ENCODE data around the gene RAPGEF4.

RAPGEF4 gene

DNA sequence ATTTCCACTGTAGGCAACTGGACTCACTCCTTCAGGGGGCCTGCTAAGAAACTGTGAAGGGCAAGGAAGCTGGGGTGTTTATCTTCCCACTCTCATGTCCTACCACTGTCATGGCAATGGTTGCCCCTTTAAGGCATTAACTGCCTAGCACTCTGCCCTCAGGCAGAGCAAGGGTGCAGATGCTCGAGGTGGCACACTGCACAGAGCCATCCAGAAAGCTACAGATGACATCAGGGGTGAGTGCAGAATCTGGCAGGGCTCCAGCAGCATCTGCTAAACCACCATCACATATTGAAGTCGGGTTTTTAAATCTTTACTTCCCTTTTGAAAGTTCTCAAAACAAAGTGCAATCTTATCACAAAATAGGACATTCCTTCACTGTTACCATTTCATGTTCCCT lies 75.4 kb downstream of the RAPGEF4 start:
- Histone ChIP-seq H2AFZ (ENCODE audit: low read length) (no peak overlapping the region), H3K9ac (ENCODE audit: low read depth, low read length, poor library complexity) (no peak overlapping the region), H2BK15ac (ENCODE audit: low read length) (no peak overlapping the region), H3K4me2 (ENCODE audit: insufficient read depth, low read length, poor library complexity, severe bottlenecking) (no peak overlapping the region), H2BK12ac (ENCODE audit: low read length) (no peak overlapping the region), H3K14ac (ENCODE audit: low read length) (no peak overlapping the region), H4K91ac (ENCODE audit: low read depth, low read length, poor library complexity) (no peak overlapping the region), H3K4ac (ENCODE audit: low read length) (no peak overlapping the region), H2BK5ac (ENCODE audit: low read length) (no peak overlapping the region), H3K18ac (ENCODE audit: low read length) (peak overlapping the region; percentile 65), H2AK5ac (ENCODE audit: low read depth, low read length) (no peak overlapping the region), H4K8ac (ENCODE audit: low read depth, low read length) (no peak overlapping the region), H3K27ac (replicated peaks; ENCODE audit: low read length) (no peak overlapping the region), H2BK120ac (ENCODE audit: low read depth, low read length) (no peak overlapping the region), H3K9me3 (replicated peaks in 1 of 2; ENCODE audit: control insufficient read depth in 2 of 2, insufficient read depth in 1 of 2, low read depth in 1 of 2, low read length in 2 of 2) (no peaks in the 10 kb centered on the region), H3K36me3 (replicated peaks in 1 of 2; ENCODE audit: control insufficient read depth in 2 of 2, insufficient read depth in 2 of 2, low read length in 2 of 2) (no peaks in the 10 kb centered on the region), H3K23ac (ENCODE audit: low read depth, low read length, poor library complexity) (peak overlapping the region; percentile 60), H3K4me3 (ENCODE audit: low read length in 2 of 2) (no peak overlapping the region), H3K79me1 (ENCODE audit: low read depth, low read length) (no peaks in the 10 kb centered on the region), H3K4me1 (ENCODE audit: control insufficient read depth in 2 of 2, insufficient read depth in 1 of 2, low read depth in 1 of 2, low read length in 2 of 2) (no peaks in the 10 kb centered on the region), H3K27me3 (ENCODE audit: control insufficient read depth in 3 of 3, insufficient read depth in 3 of 3, low read depth in 1 of 3, low read length in 3 of 3) (peaks cover 0 to 19% (median 0%) of the 10 kb centered on the region in 3 experiments)
- DNase-seq (ENCODE audit: low spot score) = no peak
- WGBS, 2 donors (ENCODE audit: extremely low coverage in 2 of 2, insufficient read length in 2 of 2, insufficient replicate concordance in 1 of 2) = no CpG with 5 or more reads among the region's 2 CpGs

DNA sequence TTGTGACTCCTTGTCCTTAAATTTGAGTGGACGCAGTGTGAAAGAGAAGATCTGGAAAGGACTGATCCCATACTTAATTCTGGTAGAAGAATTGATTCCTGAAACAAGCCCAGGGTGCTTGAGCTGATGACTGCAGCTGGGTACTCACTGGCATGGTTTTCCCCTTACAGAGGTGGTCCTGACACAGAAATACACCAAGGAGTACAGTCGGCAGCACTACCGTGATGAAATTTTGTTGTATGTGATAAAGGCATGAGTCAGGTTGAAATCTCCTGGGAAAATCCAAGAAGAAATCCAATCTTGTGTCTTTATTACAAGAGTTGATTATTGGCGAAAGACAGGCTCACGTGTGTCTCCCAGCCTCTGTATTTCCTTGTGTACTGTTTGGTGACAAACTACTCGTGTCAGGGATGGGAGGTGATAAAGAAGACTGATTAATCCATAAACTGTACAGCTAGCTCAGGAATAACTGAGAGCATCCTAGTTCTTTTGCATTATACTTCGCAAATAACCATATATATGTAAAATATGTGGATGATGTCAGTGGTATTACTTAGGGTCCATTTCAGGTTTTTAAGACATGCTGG lies 76.6 kb downstream of the RAPGEF4 start:
- no peak overlapping the region for H3K4me2 ChIP-seq (ENCODE audit: insufficient read depth, low read length, poor library complexity, severe bottlenecking)
- no peak overlapping the region for H2BK120ac ChIP-seq (ENCODE audit: low read depth, low read length)
- H4K91ac ChIP-seq (ENCODE audit: low read depth, low read length, poor library complexity) = no peak overlapping the region
- H3K27me3 ChIP-seq (ENCODE audit: control insufficient read depth in 3 of 3, insufficient read depth in 3 of 3, low read depth in 1 of 3, low read length in 3 of 3) = peaks cover 0 to 19% (median 0%) of the 10 kb centered on the region in 3 experiments
- no peak overlapping the region for H3K27ac ChIP-seq (replicated peaks; ENCODE audit: low read length)
- no peak for DNase-seq (ENCODE audit: low spot score)
- H2AFZ ChIP-seq (ENCODE audit: low read length) = no peak overlapping the region
- H3K4me1 ChIP-seq (ENCODE audit: control insufficient read depth in 2 of 2, insufficient read depth in 1 of 2, low read depth in 1 of 2, low read length in 2 of 2) = no peaks in the 10 kb centered on the region
- no peaks in the 10 kb centered on the region for H3K79me1 ChIP-seq (ENCODE audit: low read depth, low read length)
- no peak overlapping the region for H3K23ac ChIP-seq (ENCODE audit: low read depth, low read length, poor library complexity)
- H3K9me3 ChIP-seq (replicated peaks in 1 of 2; ENCODE audit: control insufficient read depth in 2 of 2, insufficient read depth in 1 of 2, low read depth in 1 of 2, low read length in 2 of 2) = no peaks in the 10 kb centered on the region
- no peak overlapping the region for H2AK5ac ChIP-seq (ENCODE audit: low read depth, low read length)
- no peak overlapping the region for H2BK5ac ChIP-seq (ENCODE audit: low read length)
- H3K4ac ChIP-seq (ENCODE audit: low read length) = no peak overlapping the region
- H2BK15ac ChIP-seq (ENCODE audit: low read length) = no peak overlapping the region
- no CpG with 5 or more reads among the region's 7 CpGs for WGBS, 2 donors (ENCODE audit: extremely low coverage in 2 of 2, insufficient read length in 2 of 2, insufficient replicate concordance in 1 of 2)
- H3K18ac ChIP-seq (ENCODE audit: low read length) = no peak overlapping the region
- H3K9ac ChIP-seq (ENCODE audit: low read depth, low read length, poor library complexity) = no peak overlapping the region
- no peak overlapping the region for H2BK12ac ChIP-seq (ENCODE audit: low read length)
- no peak overlapping the region for H3K14ac ChIP-seq (ENCODE audit: low read length)
- H4K8ac ChIP-seq (ENCODE audit: low read depth, low read length) = no peak overlapping the region
- no peaks in the 10 kb centered on the region for H3K36me3 ChIP-seq (replicated peaks in 1 of 2; ENCODE audit: control insufficient read depth in 2 of 2, insufficient read depth in 2 of 2, low read length in 2 of 2)
- no peak overlapping the region for H3K4me3 ChIP-seq (ENCODE audit: low read length in 2 of 2)

DNA sequence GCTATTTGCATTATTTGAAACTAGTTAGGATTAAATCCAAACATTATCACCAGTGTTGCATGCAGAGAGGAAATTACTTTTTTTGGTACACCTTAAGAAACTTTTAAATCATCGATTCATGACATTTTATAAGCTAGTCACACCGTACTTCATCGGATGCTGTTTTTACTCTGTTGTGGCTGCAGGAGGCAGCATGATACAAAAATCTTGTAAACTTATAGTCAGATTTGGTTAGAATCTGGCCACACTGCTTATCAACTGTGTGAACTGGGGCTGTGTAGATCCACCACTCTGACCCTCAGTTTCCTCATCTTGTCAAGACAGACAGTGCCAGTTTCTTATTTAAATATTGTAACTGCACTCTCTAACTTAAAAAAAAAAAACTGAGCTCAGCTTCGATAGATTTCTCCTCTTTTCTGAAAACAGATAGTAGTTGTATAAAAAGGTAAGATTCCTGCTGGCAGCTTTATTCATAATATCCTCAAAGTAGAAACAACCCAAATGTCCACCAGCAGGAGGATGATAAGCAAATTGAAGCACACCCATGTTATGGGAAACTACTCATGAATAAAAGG lies 77.8 kb downstream of the RAPGEF4 start:
- Histone ChIP-seq H2BK12ac (ENCODE audit: low read length) (no peak overlapping the region), H2AK5ac (ENCODE audit: low read depth, low read length) (no peak overlapping the region), H3K23ac (ENCODE audit: low read depth, low read length, poor library complexity) (no peak overlapping the region), H3K9ac (ENCODE audit: low read depth, low read length, poor library complexity) (no peak overlapping the region), H4K8ac (ENCODE audit: low read depth, low read length) (no peak overlapping the region), H2BK15ac (ENCODE audit: low read length) (no peak overlapping the region), H3K27me3 (ENCODE audit: control insufficient read depth in 3 of 3, insufficient read depth in 3 of 3, low read depth in 1 of 3, low read length in 3 of 3) (peaks cover 0 to 19% (median 0%) of the 10 kb centered on the region in 3 experiments), H2BK5ac (ENCODE audit: low read length) (no peak overlapping the region), H3K4ac (ENCODE audit: low read length) (no peak overlapping the region), H3K14ac (ENCODE audit: low read length) (no peak overlapping the region), H3K79me1 (ENCODE audit: low read depth, low read length) (no peaks in the 10 kb centered on the region), H3K36me3 (replicated peaks in 1 of 2; ENCODE audit: control insufficient read depth in 2 of 2, insufficient read depth in 2 of 2, low read length in 2 of 2) (no peaks in the 10 kb centered on the region), H3K9me3 (replicated peaks in 1 of 2; ENCODE audit: control insufficient read depth in 2 of 2, insufficient read depth in 1 of 2, low read depth in 1 of 2, low read length in 2 of 2) (no peaks in the 10 kb centered on the region), H4K91ac (ENCODE audit: low read depth, low read length, poor library complexity) (no peak overlapping the region), H2AFZ (ENCODE audit: low read length) (no peak overlapping the region), H3K4me1 (ENCODE audit: control insufficient read depth in 2 of 2, insufficient read depth in 1 of 2, low read depth in 1 of 2, low read length in 2 of 2) (no peaks in the 10 kb centered on the region), H3K18ac (ENCODE audit: low read length) (no peak overlapping the region), H2BK120ac (ENCODE audit: low read depth, low read length) (no peak overlapping the region), H3K27ac (replicated peaks; ENCODE audit: low read length) (no peak overlapping the region), H3K4me2 (ENCODE audit: insufficient read depth, low read length, poor library complexity, severe bottlenecking) (no peak overlapping the region), H3K4me3 (ENCODE audit: low read length in 2 of 2) (no peak overlapping the region)
- WGBS, 2 donors (ENCODE audit: extremely low coverage in 2 of 2, insufficient read length in 2 of 2, insufficient replicate concordance in 1 of 2) = no CpG with 5 or more reads among the region's 4 CpGs
- DNase-seq (ENCODE audit: low spot score) = no peak

- H3K36me3 ChIP-seq (replicated peaks in 1 of 2; ENCODE audit: control insufficient read depth in 2 of 2, insufficient read depth in 2 of 2, low read length in 2 of 2) = no peaks in the 10 kb centered on the region
- no peaks in the 10 kb centered on the region for H3K79me1 ChIP-seq (ENCODE audit: low read depth, low read length)
- H3K4me2 ChIP-seq (ENCODE audit: insufficient read depth, low read length, poor library complexity, severe bottlenecking) = no peak overlapping the region
- H2AK5ac ChIP-seq (ENCODE audit: low read depth, low read length) = no peak overlapping the region
- H2BK15ac ChIP-seq (ENCODE audit: low read length) = no peak overlapping the region
- no peaks in the 10 kb centered on the region for H3K27me3 ChIP-seq (ENCODE audit: control insufficient read depth in 3 of 3, insufficient read depth in 3 of 3, low read depth in 1 of 3, low read length in 3 of 3)
- no peak overlapping the region for H3K4me3 ChIP-seq (ENCODE audit: low read length in 2 of 2)
- no peak for DNase-seq (ENCODE audit: low spot score)
- no peak overlapping the region for H2BK5ac ChIP-seq (ENCODE audit: low read length)
- no peak overlapping the region for H4K91ac ChIP-seq (ENCODE audit: low read depth, low read length, poor library complexity)
- no peak overlapping the region for H3K4ac ChIP-seq (ENCODE audit: low read length)
- no CpG with 5 or more reads among the region's 1 CpG for WGBS, 2 donors (ENCODE audit: extremely low coverage in 2 of 2, insufficient read length in 2 of 2, insufficient replicate concordance in 1 of 2)
- no peaks in the 10 kb centered on the region for H3K9me3 ChIP-seq (replicated peaks in 1 of 2; ENCODE audit: control insufficient read depth in 2 of 2, insufficient read depth in 1 of 2, low read depth in 1 of 2, low read length in 2 of 2)
- no peak overlapping the region for H3K23ac ChIP-seq (ENCODE audit: low read depth, low read length, poor library complexity)
- no peak overlapping the region for H3K9ac ChIP-seq (ENCODE audit: low read depth, low read length, poor library complexity)
- H2AFZ ChIP-seq (ENCODE audit: low read length) = no peak overlapping the region
- H3K27ac ChIP-seq (replicated peaks; ENCODE audit: low read length) = no peak overlapping the region
- H4K8ac ChIP-seq (ENCODE audit: low read depth, low read length) = no peak overlapping the region
- H2BK120ac ChIP-seq (ENCODE audit: low read depth, low read length) = no peak overlapping the region
- no peak overlapping the region for H3K14ac ChIP-seq (ENCODE audit: low read length)
- no peak overlapping the region for H3K18ac ChIP-seq (ENCODE audit: low read length)
- H2BK12ac ChIP-seq (ENCODE audit: low read length) = no peak overlapping the region
- H3K4me1 ChIP-seq (ENCODE audit: control insufficient read depth in 2 of 2, insufficient read depth in 1 of 2, low read depth in 1 of 2, low read length in 2 of 2) = no peaks in the 10 kb centered on the region
Observed at GRCh38 chr2:172817411-172817810, 81.8 kb downstream of the RAPGEF4 start.
